ENCODE results near the gene DNAJC5. TPM values are rescaled to one million over a fixed set of nuclear protein-coding genes. Genes with fewer than 3 reads are reported as not detected.

The DNAJC5 gene
- total RNA-seq, 1 donor from 2014 or later = 46.4 TPM

- no peak for TF ChIP-seq CTCF (conservative IDR thresholded peaks at IDR 0.05; ENCODE audit: low read depth, low read length)
- DNase-seq (ENCODE audit: low read depth) = no peak
Measured at GRCh38 chr20:63895952-63896263, 982 bp downstream of the DNAJC5 start.

GRCh38 chr20:63896264-63897105 lies 1.6 kb downstream of the DNAJC5 start:
- peak overlapping the region; percentile 53 for H3K4me3 ChIP-seq (ENCODE audit: low read depth, low read length)
- DNase-seq (ENCODE audit: low read depth) = no peak
- TF ChIP-seq CTCF (conservative IDR thresholded peaks at IDR 0.05; ENCODE audit: low read depth, low read length) = no peak

More at GRCh38 chr20:63895952-63896263, 982 bp downstream of the DNAJC5 start:
- peak overlapping the region; percentile 53 for H3K4me3 ChIP-seq (ENCODE audit: low read depth, low read length)

GRCh38 chr20:63897978-63898561 lies 3.1 kb downstream of the DNAJC5 start:
- DNase-seq (ENCODE audit: low read depth) = no peak
- no peak overlapping the region for H3K4me3 ChIP-seq (ENCODE audit: low read depth, low read length)
- TF ChIP-seq CTCF (conservative IDR thresholded peaks at IDR 0.05; ENCODE audit: low read depth, low read length) = no peak

- DNase-seq (ENCODE audit: low read depth) = no peak
- no peak for TF ChIP-seq CTCF (conservative IDR thresholded peaks at IDR 0.05; ENCODE audit: low read depth, low read length)
- no peak overlapping the region for H3K4me3 ChIP-seq (ENCODE audit: low read depth, low read length)
Measured at GRCh38 chr20:63898882-63899558, 4.1 kb downstream of the DNAJC5 start.

GRCh38 chr20:63900413-63900812 lies 5.5 kb downstream of the DNAJC5 start:
- no peak for TF ChIP-seq CTCF (conservative IDR thresholded peaks at IDR 0.05; ENCODE audit: low read depth, low read length)
- H3K4me3 ChIP-seq (ENCODE audit: low read depth, low read length) = no peak overlapping the region
- DNase-seq (ENCODE audit: low read depth) = no peak

- no peak for TF ChIP-seq CTCF (conservative IDR thresholded peaks at IDR 0.05; ENCODE audit: low read depth, low read length)
- H3K4me3 ChIP-seq (ENCODE audit: low read depth, low read length) = no peak overlapping the region
- DNase-seq (ENCODE audit: low read depth) = no peak
Measured at GRCh38 chr20:63903796-63904561, 9.1 kb downstream of the DNAJC5 start.
